CD4-positive, alpha-beta T cell treated with Interleukin-4 for 4 hours (primary cell): Measurements from ENCODE around the gene TMEM43.
A peak's percentile ranks its signal among the peaks of the same experiment; 100 is the strongest.

ENCODE experiments used
- DNase-seq: peaks from one replicate; pipeline ENCODE4 v3.0.0-alpha.2; 2020

TMEM43 gene

DNA sequence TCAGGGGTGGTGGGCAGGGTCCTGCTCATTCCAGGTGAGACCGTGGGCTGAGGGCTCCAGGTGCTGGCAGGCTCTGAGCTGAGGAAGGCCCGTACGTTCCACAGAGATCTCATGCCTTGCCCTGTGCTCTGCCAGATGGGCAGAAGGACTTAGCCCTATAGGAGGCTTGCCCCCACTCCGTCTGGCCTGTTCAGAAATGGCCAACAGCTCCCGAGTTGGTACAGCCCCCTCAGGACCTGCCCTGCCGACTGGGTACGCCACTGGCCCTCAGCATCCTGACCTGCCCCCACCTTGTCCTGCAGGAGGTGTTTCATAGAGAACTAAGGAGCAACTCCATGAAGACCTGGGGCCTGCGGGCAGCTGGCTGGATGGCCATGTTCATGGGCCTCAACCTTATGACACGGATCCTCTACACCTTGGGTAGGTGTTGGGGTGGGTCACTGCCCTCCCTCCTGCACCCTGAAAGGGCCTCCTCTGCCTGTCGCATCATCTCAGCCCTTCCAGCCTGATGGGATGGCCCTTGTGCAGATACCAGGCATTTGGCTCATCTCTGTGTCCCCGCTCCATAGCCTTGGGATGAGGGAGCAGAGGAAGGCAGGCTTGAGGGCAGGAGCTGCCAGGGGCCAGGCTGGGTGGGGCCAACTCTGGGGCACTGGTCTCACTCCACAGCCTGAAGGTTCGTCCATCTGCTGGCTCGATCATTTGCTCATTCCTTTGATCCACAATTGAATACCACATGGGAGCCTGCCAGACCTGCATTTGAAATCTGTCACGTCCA lies 14.2 kb downstream of the TMEM43 start:
- DNase-seq: no peak

DNA sequence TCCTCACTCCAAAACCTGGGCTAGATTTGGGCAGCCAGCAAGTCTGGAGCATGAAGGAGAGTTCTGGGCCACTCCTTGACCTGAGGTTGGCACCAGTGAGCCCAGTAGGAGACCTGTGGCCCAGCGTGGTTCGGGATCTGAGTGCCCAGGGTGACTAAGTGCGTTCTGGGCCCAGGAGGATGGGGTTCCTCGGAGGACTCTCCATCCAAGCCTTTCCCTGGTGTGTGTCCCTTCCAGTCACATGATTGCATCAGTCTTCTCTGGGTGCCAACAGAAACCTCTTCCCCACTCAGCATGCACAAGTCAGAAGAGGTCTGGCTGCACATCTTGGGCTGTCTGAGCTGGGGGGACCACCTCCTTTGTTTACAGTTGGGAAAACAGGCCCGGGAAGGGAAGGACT lies 14.9 kb downstream of the TMEM43 start:
- no peak for DNase-seq

DNA sequence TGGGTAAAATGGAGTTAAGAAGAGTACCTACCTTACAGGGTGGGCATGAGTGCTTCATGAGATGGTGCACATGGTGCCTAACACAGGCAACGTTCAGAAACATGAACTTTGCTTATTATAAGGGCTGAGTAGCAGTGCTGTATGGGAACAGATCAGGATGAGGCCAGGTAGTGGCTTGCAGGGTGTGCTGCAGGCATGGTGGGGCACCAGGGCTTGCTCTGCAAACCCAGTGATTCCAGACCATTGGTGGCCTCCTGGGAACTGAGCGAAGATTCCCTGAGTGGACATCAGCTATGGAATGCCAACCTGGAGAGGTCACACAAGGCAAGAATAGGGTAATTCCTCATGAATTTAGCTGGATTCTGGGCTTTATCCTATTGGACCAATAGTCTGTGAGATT lies 15.8 kb downstream of the TMEM43 start:
- DNase-seq: no peak

DNA sequence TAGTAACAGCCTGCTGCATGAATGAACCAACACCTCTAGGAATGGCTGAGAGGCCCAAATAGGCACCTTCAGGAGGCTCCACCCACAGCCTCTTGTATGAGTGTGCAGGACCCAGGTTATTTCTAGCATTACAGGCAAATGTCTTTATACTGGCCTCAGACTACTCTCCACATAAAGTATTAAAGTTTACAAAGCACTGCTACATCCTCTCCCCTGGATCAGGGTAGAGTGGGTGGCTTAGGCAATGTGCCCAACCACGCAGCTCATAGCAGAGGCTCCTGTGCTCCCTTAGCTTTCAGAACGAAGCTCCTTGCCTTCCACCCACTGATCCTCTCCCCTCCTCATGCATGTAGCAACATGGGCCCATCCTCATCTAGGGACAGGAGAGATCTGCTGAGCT lies 16.3 kb downstream of the TMEM43 start:
- no peak for DNase-seq

DNA sequence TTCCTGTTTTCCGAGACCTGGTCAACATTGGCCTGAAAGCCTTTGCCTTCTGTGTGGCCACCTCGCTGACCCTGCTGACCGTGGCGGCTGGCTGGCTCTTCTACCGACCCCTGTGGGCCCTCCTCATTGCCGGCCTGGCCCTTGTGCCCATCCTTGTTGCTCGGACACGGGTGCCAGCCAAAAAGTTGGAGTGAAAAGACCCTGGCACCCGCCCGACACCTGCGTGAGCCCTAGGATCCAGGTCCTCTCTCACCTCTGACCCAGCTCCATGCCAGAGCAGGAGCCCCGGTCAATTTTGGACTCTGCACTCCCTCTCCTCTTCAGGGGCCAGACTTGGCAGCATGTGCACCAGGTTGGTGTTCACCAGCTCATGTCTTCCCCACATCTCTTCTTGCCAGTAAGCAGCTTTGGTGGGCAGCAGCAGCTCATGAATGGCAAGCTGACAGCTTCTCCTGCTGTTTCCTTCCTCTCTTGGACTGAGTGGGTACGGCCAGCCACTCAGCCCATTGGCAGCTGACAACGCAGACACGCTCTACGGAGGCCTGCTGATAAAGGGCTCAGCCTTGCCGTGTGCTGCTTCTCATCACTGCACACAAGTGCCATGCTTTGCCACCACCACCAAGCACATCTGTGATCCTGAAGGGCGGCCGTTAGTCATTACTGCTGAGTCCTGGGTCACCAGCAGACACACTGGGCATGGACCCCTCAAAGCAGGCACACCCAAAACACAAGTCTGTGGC lies 16.9 kb downstream of the TMEM43 start:
- peak; percentile 56 for DNase-seq

DNA sequence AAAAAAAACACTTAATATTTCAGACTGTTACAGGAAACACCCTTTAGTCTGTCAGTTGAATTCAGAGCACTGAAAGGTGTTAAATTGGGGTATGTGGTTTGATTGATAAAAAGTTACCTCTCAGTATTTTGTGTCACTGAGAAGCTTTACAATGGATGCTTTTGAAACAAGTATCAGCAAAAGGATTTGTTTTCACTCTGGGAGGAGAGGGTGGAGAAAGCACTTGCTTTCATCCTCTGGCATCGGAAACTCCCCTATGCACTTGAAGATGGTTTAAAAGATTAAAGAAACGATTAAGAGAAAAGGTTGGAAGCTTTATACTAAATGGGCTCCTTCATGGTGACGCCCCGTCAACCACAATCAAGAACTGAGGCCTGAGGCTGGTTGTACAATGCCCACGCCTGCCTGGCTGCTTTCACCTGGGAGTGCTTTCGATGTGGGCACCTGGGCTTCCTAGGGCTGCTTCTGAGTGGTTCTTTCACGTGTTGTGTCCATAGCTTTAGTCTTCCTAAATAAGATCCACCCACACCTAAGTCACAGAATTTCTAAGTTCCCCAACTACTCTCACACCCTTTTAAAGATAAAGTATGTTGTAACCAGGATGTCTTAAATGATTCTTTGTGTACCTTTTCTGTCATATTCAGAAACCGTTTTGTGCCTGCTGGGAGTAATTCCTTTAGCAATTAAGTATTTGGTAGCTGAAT lies 17.9 kb downstream of the TMEM43 start:
- DNase-seq: peak; percentile 92

DNA sequence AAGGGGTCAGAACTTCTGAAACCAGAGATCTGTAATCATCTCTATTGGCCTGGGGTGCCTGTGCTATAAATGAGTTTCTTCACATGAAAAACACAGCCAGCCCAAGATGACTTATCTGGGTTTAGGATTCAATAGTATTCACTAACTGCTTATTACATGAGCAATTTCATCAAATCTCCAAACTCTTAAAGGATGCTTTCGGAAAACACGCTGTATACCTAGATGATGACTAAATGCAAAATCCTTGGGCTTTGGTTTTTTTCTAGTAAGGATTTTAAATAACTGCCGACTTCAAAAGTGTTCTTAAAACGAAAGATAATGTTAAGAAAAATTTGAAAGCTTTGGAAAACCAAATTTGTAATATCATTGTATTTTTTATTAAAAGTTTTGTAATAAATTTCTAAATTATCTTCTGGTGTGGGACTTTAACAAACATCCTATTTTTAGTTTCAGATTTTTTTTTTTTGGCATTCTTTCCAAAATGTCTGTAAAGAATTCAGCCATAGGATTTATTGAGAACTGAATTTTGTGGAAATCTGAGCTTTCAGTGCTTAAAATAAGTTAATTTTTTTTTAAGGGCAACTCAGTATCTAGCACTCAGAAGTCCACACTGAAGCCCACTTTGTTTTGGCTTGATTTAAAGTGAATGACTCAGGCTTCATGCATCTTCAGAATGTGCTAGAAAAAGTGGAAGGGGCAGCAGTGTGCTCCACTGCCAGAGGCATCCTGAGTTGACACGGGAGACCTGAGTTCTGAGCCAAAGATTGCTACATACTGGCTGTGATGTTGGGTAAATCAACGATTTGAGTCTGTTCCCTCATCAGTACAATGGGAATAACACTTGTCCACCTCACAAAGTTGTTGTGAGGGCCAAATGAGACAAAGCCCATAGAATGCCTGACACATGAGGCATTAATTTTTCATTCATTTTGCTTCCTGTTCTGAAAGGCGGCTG lies 18.7 kb downstream of the TMEM43 start:
- DNase-seq: peak; percentile 32

DNA sequence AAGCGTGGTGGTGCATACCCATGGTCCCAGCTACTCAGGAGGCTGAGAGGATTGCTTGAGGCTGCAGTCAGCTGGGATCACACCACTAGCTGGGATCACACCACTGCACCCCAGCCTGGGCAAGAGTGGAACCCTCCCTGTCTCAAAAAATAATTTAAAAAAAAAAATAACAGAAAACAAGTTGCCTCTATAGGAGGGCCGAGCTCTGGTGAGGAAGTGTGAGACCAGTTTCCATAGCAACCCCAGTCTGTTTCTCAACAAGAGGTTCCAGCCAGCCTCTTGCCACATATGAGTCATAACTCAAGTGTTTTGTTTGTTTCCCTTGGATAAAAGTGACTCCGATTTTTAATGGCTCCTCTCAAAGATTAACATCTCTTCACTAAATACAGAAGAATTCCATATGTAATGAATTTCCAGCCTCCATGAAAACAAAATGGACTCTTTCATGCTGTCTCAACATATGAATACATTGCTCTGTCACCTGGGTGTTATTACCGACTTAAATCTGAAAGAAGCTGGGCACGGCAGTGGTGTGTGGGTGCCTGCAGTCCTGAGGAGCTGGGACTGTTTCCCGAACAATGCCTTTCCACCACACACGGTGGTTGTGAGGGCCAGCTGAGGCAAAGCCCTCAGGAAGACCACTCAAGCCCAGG lies 19.7 kb downstream of the TMEM43 start:
- peak; percentile 99 for DNase-seq

DNA sequence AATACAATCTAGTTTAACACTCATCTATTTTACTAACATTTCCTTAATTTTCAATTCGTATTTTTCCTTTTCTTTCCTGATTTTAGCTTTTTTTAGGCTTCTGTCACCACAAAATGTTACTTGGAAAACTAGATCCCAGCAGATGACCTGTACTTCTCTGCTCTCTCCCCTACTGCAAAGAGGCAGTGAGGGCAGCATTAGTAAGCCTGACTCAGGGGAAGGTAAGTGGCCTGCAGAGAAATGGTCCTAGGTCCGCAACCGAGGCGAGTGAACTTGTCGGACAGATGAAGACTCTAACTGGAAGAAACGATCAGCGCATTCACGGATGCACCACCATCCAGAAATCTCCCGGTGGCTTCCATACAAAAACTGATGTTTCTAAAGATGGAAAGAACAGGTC lies 20.4 kb downstream of the TMEM43 start:
- no peak for DNase-seq

DNA sequence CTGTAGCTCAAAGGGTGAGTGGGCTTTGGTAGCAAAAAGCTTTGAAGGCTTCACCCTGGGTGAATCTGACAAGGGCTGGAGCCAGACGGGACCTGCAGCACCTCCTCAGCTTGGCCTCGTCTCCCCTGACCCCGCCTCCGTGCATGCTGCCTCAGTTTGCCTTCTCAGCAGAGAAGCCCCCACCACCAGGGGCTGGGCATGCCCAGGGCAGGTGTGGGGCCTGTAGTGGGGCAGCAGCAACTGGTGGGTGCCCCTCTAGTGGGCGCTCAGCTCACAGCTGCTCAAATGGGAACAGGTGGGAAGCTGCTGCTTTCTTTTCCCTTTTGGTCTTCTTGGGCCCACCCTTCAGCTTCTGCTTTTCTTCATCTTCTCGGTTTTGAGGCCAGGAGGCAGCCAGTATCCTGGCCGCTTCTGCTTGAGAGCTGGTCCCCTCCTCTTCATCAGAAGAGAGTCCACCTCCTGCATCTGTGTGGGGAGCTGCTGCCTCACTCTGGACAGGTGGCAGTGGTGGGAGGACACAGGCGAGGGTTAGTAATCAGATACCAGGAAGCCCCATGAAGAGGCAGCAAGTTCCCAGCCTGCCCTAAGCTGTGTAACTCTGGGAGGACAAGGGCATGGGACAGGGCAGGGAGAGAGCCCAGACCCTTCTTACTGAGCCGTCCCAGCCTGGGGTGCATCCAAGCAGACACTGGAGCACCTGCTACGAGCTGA lies 21.0 kb downstream of the TMEM43 start:
- DNase-seq: no peak

DNA sequence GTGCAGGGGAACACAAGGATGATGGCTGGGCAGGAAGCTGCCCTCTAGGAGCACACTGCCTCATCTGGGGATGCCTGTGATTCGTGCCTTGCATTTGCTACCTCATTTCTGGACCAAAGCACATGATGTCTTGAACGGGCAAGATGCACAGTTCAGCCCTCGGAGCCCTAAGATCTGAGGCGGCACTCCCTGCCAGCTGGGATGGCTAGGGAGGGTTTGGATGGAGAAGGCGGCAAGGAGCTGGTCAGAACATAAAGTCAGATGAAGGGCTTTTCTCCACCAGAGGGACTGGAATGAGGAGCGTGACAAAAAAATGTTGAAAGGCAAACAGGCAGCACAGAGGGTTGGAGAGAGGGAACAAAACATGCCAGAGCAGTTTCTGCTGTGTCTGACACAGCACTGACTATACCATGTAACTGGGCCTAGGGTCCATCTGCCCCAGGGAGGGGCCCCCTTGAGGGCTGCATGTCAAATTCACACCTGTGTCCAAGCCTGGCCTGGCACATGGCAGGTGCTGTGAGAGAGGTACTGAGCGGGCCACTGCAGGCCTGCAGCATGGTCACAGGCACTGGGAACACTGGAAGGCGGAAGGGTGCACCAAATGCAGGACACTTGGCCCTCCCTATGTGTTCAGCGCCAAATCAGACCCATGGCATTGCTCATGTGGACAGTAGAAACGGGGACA lies 21.7 kb downstream of the TMEM43 start:
- no peak for DNase-seq

DNA sequence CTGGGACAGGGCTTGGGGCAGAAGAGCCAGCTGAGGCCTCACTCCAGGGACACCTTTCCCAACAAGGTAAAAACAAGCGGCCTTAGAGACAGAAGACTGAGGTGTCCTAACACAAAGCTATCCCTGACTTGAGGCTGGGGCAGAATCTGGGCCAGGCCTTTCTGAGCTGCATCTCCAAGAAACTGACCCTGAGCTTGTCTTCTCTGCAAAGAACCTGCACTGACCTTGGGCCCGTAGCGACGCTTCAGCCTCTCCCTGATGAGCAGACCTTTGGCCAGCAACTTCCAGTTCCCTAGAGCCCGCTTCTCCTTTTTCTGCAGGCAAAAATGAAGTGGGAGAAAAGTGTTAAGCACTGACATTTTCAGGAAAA lies 22.2 kb downstream of the TMEM43 start:
- no peak for DNase-seq

DNA sequence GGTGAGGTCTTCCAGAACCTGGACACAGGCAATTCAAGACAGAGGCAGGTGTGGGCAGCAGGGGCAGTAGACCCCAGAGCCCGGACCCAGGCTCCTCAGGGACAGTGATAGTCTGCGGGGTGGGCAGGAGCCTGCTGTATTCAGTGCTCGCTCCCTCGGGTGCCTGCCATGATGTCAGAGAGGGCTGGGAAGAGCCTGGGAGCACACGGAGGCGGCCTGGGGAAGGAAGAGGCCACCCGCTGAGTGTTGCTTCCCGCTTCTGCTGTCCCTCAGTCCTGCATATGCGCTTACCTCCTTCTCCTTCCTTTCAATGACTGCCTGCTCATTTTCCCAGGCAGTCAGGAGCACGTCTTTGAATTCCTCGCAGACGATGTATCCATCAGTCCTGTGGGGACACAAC lies 22.8 kb downstream of the TMEM43 start:
- DNase-seq: no peak

DNA sequence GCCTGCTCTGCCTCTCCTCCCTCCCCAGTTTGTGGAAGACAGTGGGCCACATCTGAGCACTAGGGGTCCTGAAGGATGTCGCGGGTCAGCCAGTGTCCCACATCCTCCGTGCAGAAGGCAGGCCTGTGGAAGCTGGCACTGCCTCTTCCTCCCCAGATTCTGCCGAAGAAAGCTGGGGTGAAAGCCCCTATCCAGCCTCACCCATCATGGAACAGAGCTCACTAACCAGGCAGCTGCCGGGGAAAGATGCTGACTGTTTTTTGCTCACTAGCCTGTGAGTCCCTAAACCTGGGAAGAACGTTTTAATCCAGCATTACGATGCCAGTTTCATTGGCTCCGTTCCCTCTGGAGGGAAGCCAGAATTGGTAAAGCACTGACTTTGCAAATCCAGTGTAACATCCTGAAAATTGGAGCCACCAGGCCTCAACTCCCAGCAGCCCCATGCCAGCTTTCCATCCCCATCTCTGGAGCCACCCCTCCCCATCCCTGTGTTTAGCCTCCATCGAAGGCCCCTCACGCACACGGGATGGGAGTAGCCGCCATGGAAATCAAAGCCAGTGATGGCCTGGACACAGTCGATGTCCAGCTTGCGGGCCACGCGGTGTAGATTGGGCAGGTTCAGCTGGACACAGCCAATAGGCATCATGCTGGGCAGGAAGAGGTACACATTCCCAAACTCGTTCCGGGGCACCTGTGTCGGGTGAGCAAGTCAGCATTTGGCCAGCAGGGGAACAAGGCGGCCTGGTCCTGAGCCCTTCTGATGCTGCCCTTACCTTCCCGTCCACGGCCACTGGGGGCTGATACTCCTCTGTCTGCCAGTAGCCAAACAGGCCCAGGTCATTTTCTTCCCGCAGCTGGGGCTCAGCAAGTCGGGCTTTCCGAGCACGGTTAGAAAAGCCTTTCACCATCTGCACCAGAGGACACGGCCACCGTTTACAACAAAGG lies 23.5 kb downstream of the TMEM43 start:
- no peak for DNase-seq

DNA sequence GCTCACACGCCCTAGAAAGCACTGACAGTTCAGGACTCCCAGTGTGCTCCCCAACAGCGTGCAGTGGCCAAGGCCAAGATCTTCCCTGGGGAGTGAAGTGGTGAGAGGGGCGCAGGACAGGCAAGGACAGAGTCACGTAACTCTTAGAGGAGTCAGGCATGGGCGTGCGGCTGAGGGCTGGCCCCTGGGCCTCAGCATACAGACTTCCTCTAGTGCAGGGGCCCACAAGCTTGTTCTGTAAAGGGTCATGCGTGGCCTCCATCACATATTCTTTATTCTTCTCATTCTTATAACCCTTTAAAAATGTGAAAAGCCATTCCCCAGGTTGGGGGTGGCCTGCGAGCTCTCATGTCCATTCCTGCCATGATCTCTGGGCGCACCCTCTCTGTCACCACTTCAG lies 25.2 kb downstream of the TMEM43 start:
- no peak for DNase-seq

DNA sequence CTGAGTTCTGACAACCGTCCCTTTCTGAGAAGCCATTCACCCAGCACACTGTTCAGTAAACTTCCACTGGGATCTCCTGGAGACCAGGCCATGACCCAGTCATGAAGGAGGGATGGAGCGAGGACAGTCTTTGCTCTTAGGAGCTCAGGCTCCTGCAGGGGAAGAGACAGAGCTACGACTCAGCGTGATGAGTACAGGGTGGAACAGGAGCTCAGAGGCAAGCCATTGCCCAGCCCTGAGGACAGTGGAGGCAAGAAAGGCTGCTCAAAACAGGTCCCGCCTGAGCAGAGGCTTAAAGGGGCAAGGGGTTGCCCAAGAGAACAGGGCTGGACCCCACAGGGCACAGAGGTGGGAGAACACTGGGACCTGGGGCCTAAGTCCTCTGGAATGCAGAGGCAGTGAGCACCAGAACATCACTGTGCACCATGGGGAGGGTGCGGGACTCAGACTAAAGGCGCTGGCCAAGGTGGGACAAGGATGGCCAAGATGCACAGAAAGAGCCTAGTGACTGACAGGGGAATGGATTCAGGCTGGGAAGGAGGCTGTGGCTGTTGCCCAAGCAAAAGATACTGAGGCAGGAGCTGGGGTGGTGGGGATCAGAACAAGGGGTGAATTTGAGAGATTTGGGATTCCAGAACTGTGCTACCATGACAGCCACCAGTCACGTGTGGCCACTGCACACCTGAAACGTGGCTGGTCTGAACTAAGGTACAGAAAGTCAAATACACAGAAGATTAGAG lies 25.8 kb downstream of the TMEM43 start:
- DNase-seq: no peak

DNA sequence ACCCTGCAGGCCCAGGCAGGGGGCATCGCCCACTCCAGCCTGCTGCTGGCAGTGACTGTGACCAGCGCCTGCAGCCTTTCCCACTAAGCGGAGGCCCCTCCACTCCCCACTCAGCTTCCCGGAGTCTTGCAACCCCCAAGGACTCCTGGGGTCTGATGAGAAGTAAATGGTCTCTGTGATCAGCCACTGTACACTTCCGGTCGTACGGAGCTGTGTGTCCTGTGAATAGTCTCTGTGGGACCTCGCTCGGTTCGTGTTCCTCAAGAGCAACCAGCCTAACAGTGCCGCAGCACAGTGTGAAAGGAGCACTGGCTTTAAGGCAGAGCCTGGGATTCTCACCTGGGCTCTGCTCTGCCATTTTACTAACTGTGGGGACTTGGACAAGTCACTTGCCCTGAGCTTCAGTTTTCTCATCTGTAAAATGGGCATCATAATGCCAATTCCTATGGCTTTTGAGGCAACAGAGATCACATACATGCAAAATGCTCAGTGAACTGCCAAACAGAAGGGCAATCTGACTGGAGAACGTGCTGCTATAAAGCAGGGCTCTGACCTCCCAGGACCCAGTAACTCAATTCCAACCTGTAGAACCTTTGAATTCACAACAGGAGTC lies 26.7 kb downstream of the TMEM43 start:
- no peak for DNase-seq

DNA sequence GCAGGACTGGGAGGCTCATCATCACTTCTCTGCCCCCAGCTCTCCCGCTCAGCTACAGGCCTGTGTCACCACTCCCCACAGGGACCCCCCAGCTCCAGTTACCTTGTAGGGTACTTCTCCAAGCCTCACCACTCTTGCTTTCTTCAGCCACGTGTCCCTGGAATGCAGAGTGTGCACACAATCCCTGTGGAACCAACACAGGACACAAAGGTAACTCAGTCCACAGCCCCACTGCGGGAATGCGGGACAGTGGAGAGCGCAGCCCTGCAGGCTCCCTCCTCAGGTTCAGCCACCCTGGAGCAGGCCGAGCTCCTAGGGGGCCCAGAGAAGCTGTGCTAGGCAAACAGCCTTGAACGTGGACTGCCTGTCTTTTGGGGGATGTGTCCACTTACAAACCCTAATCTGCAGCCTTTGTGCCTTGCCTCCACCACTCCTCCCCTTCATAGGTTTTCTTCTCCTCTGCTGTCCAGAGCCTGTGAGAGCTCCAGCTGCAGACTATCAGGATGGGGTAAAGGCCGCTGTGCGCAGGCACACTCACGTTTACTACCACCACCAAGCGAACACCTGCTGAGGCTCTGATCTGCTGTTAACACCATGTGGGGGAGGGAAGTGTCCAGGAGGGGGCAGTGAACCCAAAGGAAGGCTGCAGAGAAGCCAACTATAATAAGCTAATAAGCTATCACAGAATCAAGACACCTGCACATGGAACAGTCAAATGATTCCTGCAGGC lies 27.5 kb downstream of the TMEM43 start:
- peak; percentile 23 for DNase-seq
